HG03354 (cell line): ENCODE results near the gene BEND3.
"Not testable (repeated sequence)": the region's sequence is repeated elsewhere in the genome, so short reads cannot be mapped to it uniquely, and the experiment has no call there.

ENCODE experiments used
- ATAC-seq: cut with Tn5 transposase; IDR thresholded peaks from one replicate; pipeline ENCODE4 v1.9.1; 2021; ENCODE audit warnings: mild to moderate bottlenecking; ENCODE audit not compliant: unreplicated experiment, poor library complexity, severe bottlenecking

BEND3 gene

DNA sequence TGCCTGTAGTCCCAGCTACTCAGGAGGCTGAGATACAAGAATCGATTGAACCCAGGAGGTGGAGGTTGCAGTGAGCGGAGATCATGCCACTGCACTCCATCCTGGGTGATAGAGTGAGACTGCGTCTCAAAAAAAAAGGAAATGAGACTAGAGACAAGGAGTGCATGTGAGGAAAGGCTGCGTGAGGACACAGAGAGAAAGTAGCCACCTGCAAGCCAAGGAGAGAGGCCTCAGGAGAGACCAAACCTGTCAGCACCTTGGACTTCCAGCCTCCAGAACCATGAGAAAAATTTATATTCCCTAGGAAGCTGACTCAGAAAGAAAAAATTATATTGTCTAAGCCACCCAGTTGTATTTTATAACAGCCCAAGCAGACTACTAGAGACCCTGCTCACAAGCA lies 7.4 kb upstream of the BEND3 start:
- no peak for ATAC-seq

DNA sequence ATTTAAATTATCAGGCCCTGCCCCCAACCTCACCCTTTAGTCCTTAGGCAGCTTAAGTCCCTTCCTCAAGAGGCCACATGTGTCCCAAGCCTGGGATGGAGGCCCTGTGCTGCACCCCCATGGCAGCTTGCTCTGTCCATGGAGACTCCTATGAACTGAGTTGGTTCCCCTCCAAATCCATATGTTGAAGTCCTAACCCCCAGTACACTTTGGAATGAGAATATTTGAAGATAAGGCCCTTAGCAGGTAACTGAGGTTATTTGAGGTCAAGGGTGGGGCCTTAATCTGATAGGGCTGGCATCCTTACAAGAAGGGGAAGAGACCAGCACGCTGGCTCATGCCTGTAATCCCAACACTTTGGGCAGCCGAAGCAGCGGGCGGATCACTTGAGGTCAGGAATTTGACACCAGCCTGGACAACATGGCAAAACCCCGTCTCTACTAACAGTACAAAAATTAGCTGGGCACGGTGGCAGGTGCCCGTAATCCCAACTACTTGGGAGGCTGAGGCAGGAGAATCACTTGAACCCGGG lies 6.7 kb upstream of the BEND3 start:
- no peak for ATAC-seq

DNA sequence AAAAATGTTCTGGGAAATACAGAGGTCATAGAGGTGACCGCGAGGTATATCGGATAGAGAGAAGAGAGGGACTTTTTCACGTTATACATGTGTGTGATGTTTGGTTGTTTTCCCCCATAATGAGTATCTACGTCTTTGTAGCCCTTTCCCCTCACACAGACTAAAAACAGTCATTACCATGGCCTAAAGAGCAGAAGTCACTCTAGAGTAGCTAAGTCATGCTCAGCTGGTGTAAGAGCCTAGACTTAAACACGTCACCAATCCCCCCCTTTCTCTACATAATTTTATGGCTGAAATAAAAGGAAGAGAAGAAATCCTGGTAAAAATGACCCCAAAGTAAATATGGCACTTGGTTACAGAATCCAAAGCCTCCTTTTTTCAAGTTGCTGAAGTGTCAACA lies 6.0 kb upstream of the BEND3 start:
- no peak for ATAC-seq

DNA sequence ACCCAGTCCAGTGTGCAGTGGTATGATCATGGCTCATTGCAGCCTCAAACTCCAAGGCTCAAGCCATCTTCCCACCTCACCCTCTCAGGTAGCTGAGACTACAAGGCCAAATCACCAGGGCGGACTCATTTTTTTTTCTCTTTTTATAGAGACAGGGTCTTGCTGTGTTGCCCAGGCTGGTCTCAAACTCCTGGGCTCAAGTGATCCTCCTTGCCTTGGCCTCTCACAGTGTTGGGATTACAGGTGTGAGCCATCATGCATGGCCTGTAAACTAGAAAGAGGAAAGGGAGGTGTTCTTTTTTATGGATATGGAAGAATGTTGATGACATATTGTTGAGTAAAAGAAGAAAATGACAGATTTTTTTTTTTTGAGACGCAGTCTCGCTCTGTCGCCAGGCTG lies 5.1 kb upstream of the BEND3 start:
- ATAC-seq, result no peak

DNA sequence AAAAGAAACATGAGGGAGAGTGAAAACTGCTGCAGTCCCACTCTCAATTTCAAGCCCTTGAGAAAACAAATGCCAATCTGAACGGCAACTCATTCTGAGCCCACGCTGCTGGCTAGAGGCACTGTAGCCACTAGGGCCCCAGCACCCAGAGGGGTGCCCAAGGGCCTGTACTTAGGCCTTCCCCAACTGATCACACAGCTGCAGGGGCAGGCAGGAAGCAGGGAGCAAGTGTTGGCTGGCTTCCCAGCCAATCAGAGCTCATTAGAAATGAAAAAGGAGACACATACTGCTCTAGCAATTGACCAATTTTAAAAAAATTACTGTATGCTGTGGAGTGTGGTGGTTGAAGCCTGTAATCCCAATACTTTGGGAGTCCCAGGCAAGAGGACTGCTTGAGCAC lies 3.7 kb upstream of the BEND3 start:
- no peak for ATAC-seq

DNA sequence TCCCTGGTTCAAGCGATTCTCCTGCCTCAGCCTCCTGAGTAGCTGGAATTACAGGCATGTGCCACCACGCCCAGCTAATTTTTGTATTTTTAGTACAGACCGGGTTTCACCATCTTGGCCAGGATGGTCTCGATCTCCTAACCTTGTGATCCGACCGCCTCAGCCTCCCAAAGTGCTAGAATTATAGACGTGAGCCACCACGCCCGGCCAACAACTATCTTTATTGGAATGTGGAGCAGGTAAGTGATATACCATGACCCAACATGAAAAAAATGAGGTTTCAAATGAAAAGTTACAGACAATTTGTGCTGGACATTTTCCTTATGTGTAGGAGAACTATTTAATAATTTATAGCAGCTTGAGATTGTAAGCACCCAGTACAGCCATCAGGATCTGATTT lies 3.2 kb upstream of the BEND3 start:
- ATAC-seq, result not testable (repeated sequence)

DNA sequence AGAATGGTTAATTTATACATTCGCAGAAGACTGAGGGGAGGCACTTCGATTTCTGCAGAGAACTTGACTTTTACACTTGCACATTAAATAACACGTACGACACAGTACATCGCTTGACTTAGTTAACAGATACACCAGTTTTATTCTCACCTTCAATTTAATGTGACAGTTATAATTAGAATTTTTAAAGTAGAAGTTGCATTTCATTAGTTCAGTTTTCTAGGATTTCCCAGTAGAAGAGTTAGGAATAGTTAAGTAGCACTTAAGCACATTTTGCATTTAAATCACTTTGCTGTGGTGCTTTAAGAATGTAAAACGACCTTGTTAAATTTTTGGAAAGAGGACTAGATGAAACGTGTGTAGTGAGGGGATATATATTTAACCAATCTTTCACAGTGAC lies 1.6 kb upstream of the BEND3 start:
- no peak for ATAC-seq

DNA sequence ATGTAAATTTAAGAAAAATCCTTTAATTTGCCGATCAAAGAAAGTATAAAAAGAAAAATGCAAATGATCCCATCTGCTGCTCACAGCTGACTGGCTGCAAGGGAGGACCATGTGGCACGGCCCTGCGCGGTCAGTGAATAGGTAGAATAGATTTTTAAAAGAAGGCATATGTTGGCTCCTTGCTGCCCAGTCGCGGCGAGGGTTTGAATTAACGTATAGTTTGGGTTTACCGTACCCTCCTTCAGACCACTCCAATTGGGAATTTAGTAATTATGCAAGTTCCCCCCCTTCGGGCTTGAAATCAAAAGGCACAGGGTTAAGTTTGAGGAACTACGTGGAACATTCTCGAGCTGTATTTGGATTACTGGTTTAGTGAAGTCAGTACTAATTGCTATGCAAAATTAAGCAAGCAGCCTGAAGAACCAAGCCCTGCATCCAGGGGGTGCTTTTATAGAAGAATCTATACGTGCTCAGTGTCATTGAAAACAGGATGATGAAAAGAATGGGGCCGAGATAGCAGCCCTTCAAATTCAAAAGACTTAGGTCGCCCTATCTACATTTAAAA lies 1.1 kb upstream of the BEND3 start:
- peak; percentile 37 for ATAC-seq

DNA sequence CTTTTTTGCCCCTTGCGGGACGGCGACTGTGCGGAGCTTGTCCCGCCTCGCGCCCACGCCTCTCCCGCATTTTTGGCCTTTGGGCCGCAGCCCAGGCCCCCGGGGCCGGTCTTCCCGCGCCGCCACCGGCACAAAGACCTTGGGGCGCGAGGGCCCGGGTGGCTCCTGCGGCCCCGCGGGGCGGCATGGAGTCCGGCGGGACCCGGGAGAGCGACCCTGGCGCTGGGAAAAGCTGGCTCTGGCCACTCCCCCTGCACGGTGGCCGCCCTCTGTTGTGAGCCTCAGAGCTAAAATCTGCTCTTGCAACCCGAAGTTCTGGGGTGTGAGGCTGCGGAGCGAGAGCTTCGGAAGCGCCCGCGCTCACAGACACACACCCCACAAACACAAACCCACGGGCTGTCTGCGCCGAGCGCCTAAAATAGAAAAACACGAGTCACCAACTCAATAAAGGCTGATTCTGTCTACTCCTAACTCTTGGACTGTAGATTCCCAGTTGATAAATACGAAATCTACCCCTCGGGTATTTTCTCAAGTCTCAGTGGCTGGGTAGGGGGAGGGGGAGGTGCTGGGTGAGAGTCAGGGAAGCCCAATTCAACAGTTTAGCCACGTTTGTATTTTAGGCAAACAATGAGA lies 496 bp upstream of the BEND3 start:
- peak; percentile 23 for ATAC-seq

DNA sequence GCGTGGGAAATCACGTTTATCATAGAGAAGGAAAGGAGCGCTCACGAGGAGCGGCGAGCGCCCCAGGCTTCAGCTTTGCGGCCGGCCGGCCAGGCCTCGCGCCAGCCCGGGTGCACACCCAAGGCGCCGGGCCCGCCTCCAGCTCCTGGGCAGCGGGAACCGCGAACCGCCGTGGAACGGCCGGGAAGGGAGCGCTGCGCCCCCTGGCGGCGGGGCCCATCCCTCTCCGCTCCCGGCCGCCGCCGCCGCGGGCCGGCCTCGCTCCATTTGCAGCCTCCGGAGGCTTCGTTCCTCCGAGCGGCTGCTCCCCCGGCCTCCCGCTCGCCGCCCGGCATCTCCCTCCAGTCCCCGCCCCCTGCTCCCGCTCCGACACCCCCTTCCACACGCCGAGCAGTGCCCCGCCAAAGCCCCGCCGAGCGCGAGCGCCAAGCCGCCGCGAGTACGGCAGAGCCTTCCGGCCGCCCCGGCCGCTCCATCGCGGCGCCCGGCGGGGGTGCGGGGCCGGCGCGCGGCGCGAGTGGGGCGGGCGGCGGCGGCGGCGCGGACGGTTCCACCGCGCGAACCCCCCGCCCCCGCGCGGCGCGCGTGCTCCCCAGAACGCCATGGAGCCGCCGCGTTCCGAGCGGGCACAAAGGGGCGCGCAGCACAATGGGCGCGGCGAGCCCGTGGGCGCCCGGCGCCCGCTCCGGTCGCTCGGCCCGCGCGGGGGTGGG lies 946 bp downstream of the BEND3 start:
- ATAC-seq, result peak; percentile 67

DNA sequence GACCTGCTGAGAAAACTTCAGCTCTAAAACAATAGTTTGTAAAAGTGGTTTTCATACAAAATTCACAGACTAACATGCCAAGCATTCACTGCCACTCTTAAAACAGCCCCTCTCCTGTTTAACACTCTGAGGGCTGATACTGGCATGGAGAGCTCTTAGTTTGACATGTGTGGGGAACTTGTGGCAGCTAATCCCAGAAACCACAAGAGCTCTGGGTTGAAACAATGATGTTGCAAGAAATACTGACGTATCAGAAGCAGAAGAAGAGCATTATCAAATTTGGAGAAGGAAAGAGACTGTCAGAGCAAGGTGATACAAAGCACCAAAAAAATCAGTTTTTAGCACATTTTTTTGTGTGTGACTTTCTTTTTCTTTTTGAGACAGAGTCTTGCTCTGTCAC lies 5.1 kb downstream of the BEND3 start:
- no peak for ATAC-seq

DNA sequence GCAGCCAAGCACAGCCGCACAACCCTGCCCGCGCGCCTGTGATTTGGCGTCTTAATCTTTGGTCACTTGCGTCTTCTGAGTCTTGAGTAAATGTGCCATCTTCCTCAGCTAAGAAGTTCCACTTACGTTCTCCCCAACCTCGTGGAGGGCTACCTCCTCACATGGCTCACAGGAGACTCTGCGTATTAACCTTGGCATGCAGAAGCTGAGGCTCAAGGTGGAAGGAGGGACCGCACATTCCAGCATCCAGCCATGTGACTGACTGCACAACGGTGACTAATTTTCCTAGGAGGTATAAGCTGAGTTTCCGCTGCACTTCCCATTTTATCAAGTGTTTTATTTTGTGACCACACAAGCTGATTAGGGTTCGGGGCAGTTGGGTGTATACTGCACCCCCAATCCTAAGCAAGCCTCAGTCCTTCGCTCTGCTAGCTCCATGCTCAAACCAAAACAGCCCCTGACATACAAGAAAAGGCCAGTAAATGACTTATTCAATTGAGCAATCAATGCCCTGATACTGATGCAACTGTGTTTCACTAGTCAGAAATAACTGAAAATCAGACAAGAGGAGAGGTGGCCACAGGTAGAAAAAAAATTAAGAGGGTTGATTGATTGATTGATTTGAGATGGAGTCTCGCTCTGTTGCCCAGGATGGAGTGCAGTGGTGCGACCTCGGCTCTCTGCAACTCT lies 7.0 kb downstream of the BEND3 start:
- no peak for ATAC-seq

DNA sequence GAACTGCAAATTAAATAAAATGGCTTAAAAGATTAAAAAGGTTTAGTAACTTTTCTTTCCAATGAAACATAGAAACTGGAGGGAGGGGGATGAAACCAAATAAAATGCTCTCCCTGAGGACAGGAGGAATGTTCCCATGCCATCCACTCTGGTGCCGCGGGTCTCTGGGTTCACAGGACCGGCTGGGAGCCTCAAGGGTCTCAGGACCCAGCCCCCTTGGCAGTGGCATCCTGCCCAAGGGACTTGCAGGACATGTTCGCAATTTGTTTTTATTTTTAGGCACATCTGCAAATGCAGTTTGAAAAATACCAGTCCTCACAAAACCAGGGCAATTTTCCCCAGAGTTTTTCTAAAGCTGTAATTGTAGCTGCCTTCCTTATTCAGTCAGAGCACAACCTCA lies 7.5 kb downstream of the BEND3 start:
- no peak for ATAC-seq

DNA sequence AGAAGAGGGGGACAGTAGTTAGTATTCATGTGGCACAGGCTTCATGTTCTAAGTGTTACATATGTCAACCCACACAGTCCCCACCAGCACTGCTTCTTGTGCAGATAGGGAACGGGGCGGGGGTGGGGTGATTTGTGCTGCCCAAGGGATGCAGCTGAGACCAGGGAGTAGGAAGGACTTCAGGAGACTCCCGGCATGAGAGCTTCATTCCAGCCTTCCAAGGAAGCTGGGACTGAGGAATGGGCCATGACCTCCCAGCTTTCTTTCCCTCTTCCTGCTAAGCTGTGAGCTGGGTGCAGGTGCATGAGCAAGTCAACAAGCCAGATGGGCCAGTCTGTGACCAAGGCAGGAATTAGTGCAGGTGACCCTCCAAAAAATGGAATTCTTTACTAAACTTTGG lies 9.2 kb downstream of the BEND3 start:
- no peak for ATAC-seq

DNA sequence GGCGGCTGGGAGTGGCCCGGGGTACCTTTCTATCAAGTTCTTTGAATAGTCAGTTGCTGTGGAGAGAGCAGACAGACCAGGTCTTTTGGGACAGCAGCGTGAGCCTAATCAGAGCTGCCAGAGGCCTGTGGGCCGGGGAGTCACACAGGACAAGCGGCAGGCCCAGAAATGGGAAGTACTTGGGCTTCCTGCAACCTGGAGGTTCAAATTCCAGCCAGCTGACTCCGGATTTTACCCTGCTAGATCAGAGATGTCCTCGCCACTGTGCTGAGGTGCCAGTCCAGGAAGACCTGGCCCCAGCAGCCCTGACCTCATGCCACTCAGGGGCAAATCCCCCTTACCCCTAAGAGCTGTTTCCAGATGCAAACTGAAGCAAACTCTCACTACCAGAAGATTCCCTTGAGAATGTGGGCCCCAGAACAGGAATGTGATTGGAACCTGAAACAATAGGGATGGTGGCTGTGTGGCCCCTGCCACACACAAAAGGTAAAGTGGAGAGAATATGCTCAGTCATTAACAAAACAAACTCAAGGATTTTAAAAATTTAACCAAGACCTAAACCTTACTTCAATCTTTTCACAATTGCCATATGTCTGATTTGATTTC lies 9.7 kb downstream of the BEND3 start:
- no peak for ATAC-seq

DNA sequence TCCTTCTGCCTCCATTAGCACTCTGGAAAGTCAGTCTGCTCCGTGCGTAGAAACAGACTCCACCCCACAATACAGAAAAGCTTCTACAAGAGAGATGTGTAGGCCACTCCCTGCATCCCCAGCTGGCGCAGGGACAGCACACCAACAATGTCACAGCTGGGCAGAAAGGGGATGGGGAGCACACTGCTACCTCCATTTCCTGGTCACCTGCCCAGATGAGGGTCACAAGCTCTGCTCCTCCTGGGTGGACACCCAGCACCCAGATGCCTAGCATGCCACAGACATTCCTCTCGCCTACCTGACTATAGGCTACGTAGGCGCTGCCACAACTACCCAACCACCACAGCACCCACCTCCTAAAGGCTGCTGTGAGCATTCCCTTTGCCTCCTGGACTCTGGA lies 12.2 kb downstream of the BEND3 start:
- no peak for ATAC-seq

DNA sequence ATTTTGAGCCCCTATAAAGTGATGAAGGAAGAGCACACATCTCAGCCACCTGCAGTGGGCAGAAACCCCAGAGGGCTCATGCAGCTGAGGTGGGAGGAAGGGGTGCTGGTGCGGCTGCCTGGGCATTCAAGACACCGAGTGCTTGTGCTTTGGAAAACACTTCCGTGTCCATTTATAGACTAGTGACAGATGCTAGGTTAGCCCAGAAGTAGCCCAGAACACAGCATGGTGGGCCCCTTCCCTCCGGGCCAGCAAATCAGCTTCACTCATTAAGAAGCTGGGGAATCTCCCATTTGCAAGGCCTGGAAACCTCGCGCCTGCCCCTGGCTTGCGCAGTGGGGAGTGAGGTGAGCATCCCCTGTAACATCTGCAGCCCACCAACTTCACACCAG lies 12.9 kb downstream of the BEND3 start:
- ATAC-seq, result no peak

DNA sequence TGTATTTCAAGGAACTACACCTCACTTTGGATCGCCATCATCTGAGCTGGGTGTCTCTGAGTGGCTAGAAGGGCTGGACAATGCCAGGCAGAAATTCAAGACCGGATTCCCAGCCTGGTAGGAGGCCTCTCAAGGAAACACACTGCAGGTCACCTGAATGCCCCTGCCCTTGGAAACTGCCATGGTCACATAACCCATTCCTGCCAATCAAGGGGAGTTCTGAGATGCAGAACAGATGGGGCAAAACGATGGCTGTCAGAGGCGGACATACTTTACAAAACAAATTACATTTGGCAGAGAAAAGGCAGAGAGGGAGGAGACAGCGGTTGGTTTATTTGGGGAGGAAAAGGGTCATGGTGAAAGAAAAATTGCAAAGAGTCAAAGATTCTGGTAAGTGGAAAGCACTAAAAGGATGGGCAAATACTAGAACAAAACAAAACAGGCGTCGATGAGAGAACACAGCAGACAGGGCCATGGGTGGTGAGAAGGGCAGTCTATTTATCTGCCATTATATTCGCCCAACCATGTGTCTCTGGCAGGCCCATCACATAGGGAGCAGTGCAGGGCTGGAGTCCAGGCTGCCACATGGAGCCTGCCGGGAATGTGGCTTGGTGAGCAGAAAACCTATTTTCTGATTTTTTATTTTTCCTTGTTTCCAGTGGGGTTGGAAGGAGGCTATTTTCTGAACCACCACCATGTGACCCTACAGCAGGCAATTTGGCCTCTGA lies 13.5 kb downstream of the BEND3 start:
- ATAC-seq, result no peak

DNA sequence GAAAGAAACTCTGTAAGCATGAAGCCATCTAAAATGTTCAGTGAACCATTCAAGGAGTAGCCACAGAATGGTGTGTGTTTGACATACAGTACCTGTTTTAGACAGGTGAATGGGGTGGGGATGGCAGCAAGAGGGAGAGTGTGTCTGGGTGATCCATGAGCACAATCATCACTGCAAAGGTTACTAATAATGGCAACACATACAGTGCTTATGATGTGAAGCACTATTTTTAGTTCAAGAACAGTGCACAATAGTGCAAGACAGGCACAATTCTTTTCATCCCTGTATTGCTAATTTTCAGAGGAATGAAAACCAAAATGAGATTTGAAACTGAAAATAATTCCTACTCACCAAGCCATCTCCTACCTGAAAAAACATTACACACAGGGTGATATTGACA lies 14.1 kb downstream of the BEND3 start:
- no peak for ATAC-seq
